ENCODE measurements around the gene MB21D2.

MB21D2 gene

GRCh38 chr3:192911293-192911692 lies 6.4 kb downstream of the MB21D2 start:
- no peak overlapping the region for H3K4me3 ChIP-seq (ENCODE audit: low read depth, low read length)
- H3K36me3 ChIP-seq (ENCODE audit: insufficient read depth, low read length), result no peaks in the 10 kb centered on the region
- peaks cover 25% of the 10 kb centered on the region for H3K79me2 ChIP-seq (ENCODE audit: control insufficient read depth, insufficient read depth, low read length, unreplicated experiment)
- H3K27ac ChIP-seq (ENCODE audit: low read depth, low read length), result no peak overlapping the region
- H3K4me1 ChIP-seq (ENCODE audit: control insufficient read depth, insufficient read depth, low read length, unreplicated experiment), result peaks cover 6% of the 10 kb centered on the region
- H2AFZ ChIP-seq (ENCODE audit: low read length, unreplicated experiment), result no peak overlapping the region
- no peaks in the 10 kb centered on the region for H3K27me3 ChIP-seq (ENCODE audit: insufficient read depth, low read length)

DNA sequence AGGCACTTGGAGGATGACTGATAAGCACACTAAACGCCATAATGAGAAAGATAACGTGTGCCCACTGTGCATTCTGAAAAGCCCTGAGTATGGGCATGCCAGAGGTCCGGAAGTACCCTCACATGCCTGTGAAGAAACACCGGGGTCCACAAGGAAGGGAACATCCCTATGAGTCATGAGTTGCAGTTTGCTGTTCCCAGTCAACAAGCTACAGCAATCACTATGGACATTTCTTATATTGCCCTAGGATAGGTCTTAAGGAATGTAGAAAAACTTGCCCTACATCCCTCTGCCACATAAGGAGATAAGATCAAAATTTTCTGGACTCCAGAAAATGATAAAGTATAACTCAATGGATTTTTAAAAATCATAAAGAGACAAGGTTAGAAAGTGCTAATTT lies 9.9 kb downstream of the MB21D2 start:
- no peak overlapping the region for H3K27ac ChIP-seq (ENCODE audit: low read depth, low read length)
- H3K36me3 ChIP-seq (ENCODE audit: insufficient read depth, low read length), result no peaks in the 10 kb centered on the region
- no peak overlapping the region for H2AFZ ChIP-seq (ENCODE audit: low read length, unreplicated experiment)
- peaks cover 6% of the 10 kb centered on the region for H3K79me2 ChIP-seq (ENCODE audit: control insufficient read depth, insufficient read depth, low read length, unreplicated experiment)
- H3K27me3 ChIP-seq (ENCODE audit: insufficient read depth, low read length), result no peaks in the 10 kb centered on the region
- H3K4me3 ChIP-seq (ENCODE audit: low read depth, low read length), result no peak overlapping the region
- H3K4me1 ChIP-seq (ENCODE audit: control insufficient read depth, insufficient read depth, low read length, unreplicated experiment), result peaks cover 6% of the 10 kb centered on the region

- no peak overlapping the region for H3K27ac ChIP-seq (ENCODE audit: low read depth, low read length)
- peaks cover 6% of the 10 kb centered on the region for H3K79me2 ChIP-seq (ENCODE audit: control insufficient read depth, insufficient read depth, low read length, unreplicated experiment)
- peaks cover 12% of the 10 kb centered on the region for H3K4me1 ChIP-seq (ENCODE audit: control insufficient read depth, insufficient read depth, low read length, unreplicated experiment)
- H3K4me3 ChIP-seq (ENCODE audit: low read depth, low read length), result no peak overlapping the region
- H3K36me3 ChIP-seq (ENCODE audit: insufficient read depth, low read length), result no peaks in the 10 kb centered on the region
- H3K27me3 ChIP-seq (ENCODE audit: insufficient read depth, low read length), result no peaks in the 10 kb centered on the region
- H2AFZ ChIP-seq (ENCODE audit: low read length, unreplicated experiment), result no peak overlapping the region
Observed at GRCh38 chr3:192906940-192907339, 10.7 kb downstream of the MB21D2 start.

GRCh38 chr3:192905980-192906678 lies 11.5 kb downstream of the MB21D2 start:
- Histone ChIP-seq H2AFZ (ENCODE audit: low read length, unreplicated experiment) (no peak overlapping the region), H3K27ac (ENCODE audit: low read depth, low read length) (no peak overlapping the region), H3K36me3 (ENCODE audit: insufficient read depth, low read length) (no peaks in the 10 kb centered on the region), H3K79me2 (ENCODE audit: control insufficient read depth, insufficient read depth, low read length, unreplicated experiment) (peaks cover 2% of the 10 kb centered on the region), H3K4me1 (ENCODE audit: control insufficient read depth, insufficient read depth, low read length, unreplicated experiment) (peaks cover 19% of the 10 kb centered on the region), H3K27me3 (ENCODE audit: insufficient read depth, low read length) (no peaks in the 10 kb centered on the region), H3K4me3 (ENCODE audit: low read depth, low read length) (no peak overlapping the region)

DNA sequence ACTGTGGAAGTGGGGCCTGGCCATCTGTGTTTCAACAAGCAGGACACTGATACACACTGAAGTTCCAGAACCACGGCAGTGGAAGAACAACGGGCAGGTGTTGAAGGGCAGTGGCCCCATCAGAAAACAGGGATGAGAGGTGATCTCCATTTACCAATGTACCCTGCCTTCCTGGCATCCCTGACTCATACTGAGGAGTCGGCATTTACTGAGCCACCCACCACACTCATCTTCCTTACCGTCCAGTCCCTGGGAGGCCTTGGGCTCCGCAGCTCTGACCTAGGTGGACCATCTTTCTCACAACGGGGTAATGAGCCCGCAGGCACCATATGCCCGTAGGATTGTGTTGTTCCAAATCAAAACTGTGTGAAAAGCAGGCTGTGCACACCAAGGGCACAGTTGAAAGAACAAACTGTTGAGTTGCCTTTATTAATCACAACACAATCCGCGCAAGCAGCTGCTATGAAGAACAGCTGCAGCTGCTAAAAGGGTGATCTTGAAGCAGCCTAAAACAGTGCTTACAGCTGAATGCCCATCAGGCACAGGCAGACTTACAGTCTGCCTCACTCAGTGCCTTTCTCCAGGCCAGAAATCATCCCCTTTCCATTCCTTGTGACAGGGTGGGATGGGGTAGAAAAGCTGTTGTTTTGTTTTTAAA lies 12.9 kb downstream of the MB21D2 start:
- peaks cover 31% of the 10 kb centered on the region for H3K4me1 ChIP-seq (ENCODE audit: control insufficient read depth, insufficient read depth, low read length, unreplicated experiment)
- H3K27ac ChIP-seq (ENCODE audit: low read depth, low read length), result no peak overlapping the region
- H3K27me3 ChIP-seq (ENCODE audit: insufficient read depth, low read length), result no peaks in the 10 kb centered on the region
- H3K36me3 ChIP-seq (ENCODE audit: insufficient read depth, low read length), result no peaks in the 10 kb centered on the region
- H2AFZ ChIP-seq (ENCODE audit: low read length, unreplicated experiment), result no peak overlapping the region
- no peaks in the 10 kb centered on the region for H3K79me2 ChIP-seq (ENCODE audit: control insufficient read depth, insufficient read depth, low read length, unreplicated experiment)
- H3K4me3 ChIP-seq (ENCODE audit: low read depth, low read length), result no peak overlapping the region

- H3K4me1 ChIP-seq (ENCODE audit: control insufficient read depth, insufficient read depth, low read length, unreplicated experiment), result peaks cover 29% of the 10 kb centered on the region
- no peak overlapping the region for H3K4me3 ChIP-seq (ENCODE audit: low read depth, low read length)
- no peaks in the 10 kb centered on the region for H3K36me3 ChIP-seq (ENCODE audit: insufficient read depth, low read length)
- no peak overlapping the region for H2AFZ ChIP-seq (ENCODE audit: low read length, unreplicated experiment)
- H3K79me2 ChIP-seq (ENCODE audit: control insufficient read depth, insufficient read depth, low read length, unreplicated experiment), result peaks cover 7% of the 10 kb centered on the region
- H3K27me3 ChIP-seq (ENCODE audit: insufficient read depth, low read length), result no peaks in the 10 kb centered on the region
- H3K27ac ChIP-seq (ENCODE audit: low read depth, low read length), result no peak overlapping the region
Observed at GRCh38 chr3:192902549-192902948, 15.1 kb downstream of the MB21D2 start.

- Histone ChIP-seq H3K36me3 (ENCODE audit: insufficient read depth, low read length) (no peaks in the 10 kb centered on the region), H3K27ac (ENCODE audit: low read depth, low read length) (peak overlapping the region; percentile 80), H2AFZ (ENCODE audit: low read length, unreplicated experiment) (no peak overlapping the region), H3K4me3 (ENCODE audit: low read depth, low read length) (no peak overlapping the region), H3K4me1 (ENCODE audit: control insufficient read depth, insufficient read depth, low read length, unreplicated experiment) (peaks cover 27% of the 10 kb centered on the region), H3K79me2 (ENCODE audit: control insufficient read depth, insufficient read depth, low read length, unreplicated experiment) (peaks cover 12% of the 10 kb centered on the region), H3K27me3 (ENCODE audit: insufficient read depth, low read length) (no peaks in the 10 kb centered on the region)
Observed at GRCh38 chr3:192901435-192901834, 16.2 kb downstream of the MB21D2 start.

GRCh38 chr3:192899540-192899982 lies 18.1 kb downstream of the MB21D2 start:
- H3K27ac ChIP-seq (ENCODE audit: low read depth, low read length), result peak overlapping the region; percentile 80
- H3K27me3 ChIP-seq (ENCODE audit: insufficient read depth, low read length), result no peaks in the 10 kb centered on the region
- H3K79me2 ChIP-seq (ENCODE audit: control insufficient read depth, insufficient read depth, low read length, unreplicated experiment), result peaks cover 12% of the 10 kb centered on the region
- H3K36me3 ChIP-seq (ENCODE audit: insufficient read depth, low read length), result no peaks in the 10 kb centered on the region
- no peak overlapping the region for H3K4me3 ChIP-seq (ENCODE audit: low read depth, low read length)
- H2AFZ ChIP-seq (ENCODE audit: low read length, unreplicated experiment), result no peak overlapping the region
- H3K4me1 ChIP-seq (ENCODE audit: control insufficient read depth, insufficient read depth, low read length, unreplicated experiment), result peaks cover 27% of the 10 kb centered on the region

DNA sequence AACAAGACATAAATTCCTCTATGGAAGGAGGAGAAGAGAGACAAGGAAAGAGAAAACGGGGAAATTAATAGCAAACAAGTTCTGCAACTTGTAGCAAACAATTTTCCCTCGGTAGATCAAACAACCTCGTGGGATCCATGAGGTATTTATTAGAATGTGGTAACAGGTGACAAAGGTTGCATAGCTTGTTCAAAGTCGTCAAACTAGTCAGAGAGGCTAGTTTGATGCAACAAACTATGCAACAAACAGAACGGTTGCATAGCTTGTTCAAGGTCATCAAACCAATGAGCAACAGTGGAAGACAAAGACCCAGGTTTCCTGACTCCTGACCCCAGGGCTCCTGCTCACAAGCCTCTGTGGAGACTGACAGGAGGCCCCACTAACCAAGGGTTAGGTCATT lies 20.7 kb downstream of the MB21D2 start:
- Histone ChIP-seq H3K79me2 (ENCODE audit: control insufficient read depth, insufficient read depth, low read length, unreplicated experiment) (peaks cover 12% of the 10 kb centered on the region), H3K27ac (ENCODE audit: low read depth, low read length) (no peak overlapping the region), H3K4me1 (ENCODE audit: control insufficient read depth, insufficient read depth, low read length, unreplicated experiment) (peaks cover 34% of the 10 kb centered on the region), H2AFZ (ENCODE audit: low read length, unreplicated experiment) (no peak overlapping the region), H3K27me3 (ENCODE audit: insufficient read depth, low read length) (no peaks in the 10 kb centered on the region), H3K4me3 (ENCODE audit: low read depth, low read length) (no peak overlapping the region), H3K36me3 (ENCODE audit: insufficient read depth, low read length) (no peaks in the 10 kb centered on the region)

GRCh38 chr3:192896208-192896607 lies 21.4 kb downstream of the MB21D2 start:
- Histone ChIP-seq H3K27ac (ENCODE audit: low read depth, low read length) (no peak overlapping the region), H3K36me3 (ENCODE audit: insufficient read depth, low read length) (no peaks in the 10 kb centered on the region), H3K79me2 (ENCODE audit: control insufficient read depth, insufficient read depth, low read length, unreplicated experiment) (peaks cover 15% of the 10 kb centered on the region), H3K27me3 (ENCODE audit: insufficient read depth, low read length) (no peaks in the 10 kb centered on the region), H3K4me3 (ENCODE audit: low read depth, low read length) (no peak overlapping the region), H3K4me1 (ENCODE audit: control insufficient read depth, insufficient read depth, low read length, unreplicated experiment) (peaks cover 26% of the 10 kb centered on the region), H2AFZ (ENCODE audit: low read length, unreplicated experiment) (no peak overlapping the region)

GRCh38 chr3:192894676-192895075 lies 23.0 kb downstream of the MB21D2 start:
- H3K79me2 ChIP-seq (ENCODE audit: control insufficient read depth, insufficient read depth, low read length, unreplicated experiment), result peaks cover 15% of the 10 kb centered on the region
- no peaks in the 10 kb centered on the region for H3K27me3 ChIP-seq (ENCODE audit: insufficient read depth, low read length)
- no peak overlapping the region for H3K4me3 ChIP-seq (ENCODE audit: low read depth, low read length)
- no peak overlapping the region for H2AFZ ChIP-seq (ENCODE audit: low read length, unreplicated experiment)
- peaks cover 22% of the 10 kb centered on the region for H3K4me1 ChIP-seq (ENCODE audit: control insufficient read depth, insufficient read depth, low read length, unreplicated experiment)
- no peak overlapping the region for H3K27ac ChIP-seq (ENCODE audit: low read depth, low read length)
- H3K36me3 ChIP-seq (ENCODE audit: insufficient read depth, low read length), result no peaks in the 10 kb centered on the region

Measured in ACC112 (cell line).